K562 (cell line): Measurements from ENCODE around the gene KDM4F. TPM values are rescaled to one million over a fixed set of nuclear protein-coding genes. Genes with fewer than 3 reads are reported as not detected.

Experiments used
- ATAC-seq: fragments of 200-7000 bp; cut with Tn5 transposase; 3 replicates; pipeline ENCODE4 v1.9.1; 2020; ENCODE audit warnings: moderate library complexity
- BruUV-seq: library from RNA; stranded (reverse); fragments of 400-500 nt; replicated peaks from 2 replicates; lab custom pipeline; 2021; lab: Mats Ljungman, UMichigan
- CTCF ChIA-PET: fragments of 300-600 bp; formaldehyde crosslinking; extraction: SDS; loops from one replicate; lab custom pipeline; 2021; ENCODE audit warnings: low intra/inter-chr PET ratio; lab: Yijun Ruan, JAX
- POLR2A ChIA-PET: fragments of 300-600, 350-650 bp; sonication (Branson Sonifier 250); formaldehyde crosslinking; extraction: SDS; loops from one replicate; lab custom pipeline; 2021; ENCODE audit warnings: antibody characterized with exemption, inconsistent platforms; lab: Yijun Ruan, JAX
- DNase-seq, 4 experiments: peaks; one replicate each; pipeline versions ENCODE4 v3.0.0 to v3.0.0-alpha.2; 2011 to 2018; ENCODE audit warnings: low spot score in 3 of 4, mixed read lengths in 3 of 4; ENCODE audit errors: extremely low read depth in 1 of 4
- FAIRE-seq: peaks from 2 replicates; lab custom pipeline; 2011; peaks lifted over from hg19 to GRCh38; lab: Jason Lieb, UNC
- H2AFZ ChIP-seq: 2 replicates; pipeline ENCODE4 v1.6.0; 2011; ENCODE audit warnings: low read depth, low read length, control low read depth, inconsistent platforms
- H3K27ac ChIP-seq: fragments of 200-600 bp; 3 replicates; pipeline ENCODE4 v1.8.0; 2011; ENCODE audit warnings: low read depth, mild to moderate bottlenecking, control low read depth, inconsistent platforms, low read length, moderate library complexity, mixed read lengths; ENCODE audit errors: extremely low read depth
- H3K27me3 ChIP-seq, 2 experiments: fragments of 300-600 bp in 1 of 2; 2 replicates in 1 of 2; 3 replicates in 1 of 2; pipeline versions ENCODE4 v1.6.0 to v1.8.0; 2011; ENCODE audit warnings: inconsistent platforms in 2 of 2, low read length in 2 of 2, mild to moderate bottlenecking in 1 of 2, mixed read lengths in 1 of 2, moderate library complexity in 1 of 2; ENCODE audit not compliant: control insufficient read depth in 2 of 2, insufficient read depth in 2 of 2
- H3K36me3 ChIP-seq: fragments of 300-600 bp; 3 replicates; pipeline ENCODE4 v1.8.0; 2011; ENCODE audit warnings: mild to moderate bottlenecking, low read length, inconsistent platforms; ENCODE audit not compliant: control insufficient read depth, insufficient read depth
- H3K4me1 ChIP-seq, 2 experiments: fragments of 200-600 bp in 1 of 2; replicated peaks in 1 of 2; 2 replicates in 1 of 2; 3 replicates in 1 of 2; pipeline versions ENCODE4 v1.5.1 to v1.8.0; 2011; ENCODE audit warnings: inconsistent platforms in 2 of 2, low read length in 2 of 2, mild to moderate bottlenecking in 1 of 2, mixed read lengths in 1 of 2, moderate library complexity in 1 of 2; ENCODE audit not compliant: control insufficient read depth in 2 of 2, insufficient read depth in 2 of 2
- H3K4me2 ChIP-seq: 2 replicates; pipeline ENCODE4 v1.6.1; 2011; ENCODE audit warnings: low read length, control low read depth, inconsistent platforms, mixed read lengths; ENCODE audit not compliant: insufficient read depth
- H3K4me3 ChIP-seq: fragments of 200-600 bp; sonication (generic), shearing (Covaris generic); 2 replicates; pipeline ENCODE4 v1.5.1; 2016; ENCODE audit warnings: control low read depth, inconsistent platforms
- H3K79me2 ChIP-seq: fragments of 200-600 bp; 3 replicates; pipeline ENCODE4 v1.8.0; 2011; ENCODE audit warnings: low read length, inconsistent platforms; ENCODE audit not compliant: control insufficient read depth, insufficient read depth
- H3K9ac ChIP-seq, 2 experiments: 2 replicates each; pipeline versions ENCODE4 v1.6.0 to v1.6.1; 2011; ENCODE audit warnings: low read depth in 2 of 2, low read length in 2 of 2, control low read depth in 1 of 2, inconsistent platforms in 1 of 2, mild to moderate bottlenecking in 1 of 2, mixed read lengths in 1 of 2; ENCODE audit not compliant: insufficient read depth in 1 of 2
- H3K9me1 ChIP-seq: one replicate; pipeline ENCODE4 v1.6.0; 2011; ENCODE audit warnings: inconsistent platforms, mild to moderate bottlenecking, low read length, moderate library complexity; ENCODE audit not compliant: control insufficient read depth, insufficient read depth
- H3K9me3 ChIP-seq: replicated peaks from 2 replicates; pipeline ENCODE4 v1.5.1; 2011; ENCODE audit warnings: low read depth, low read length, inconsistent platforms; ENCODE audit not compliant: control insufficient read depth, insufficient read depth
- H4K20me1 ChIP-seq: replicated peaks from 2 replicates; pipeline ENCODE4 v1.6.1; 2011; ENCODE audit warnings: low read length, inconsistent platforms, mixed read lengths; ENCODE audit not compliant: control insufficient read depth, insufficient read depth
- ELF4 ChIP-seq: fragments of 450-650 bp; formaldehyde crosslinking; IDR thresholded peaks from 2 replicates; pipeline ENCODE4 v1.4.0; 2022; ENCODE audit warnings: missing genetic modification characterization
- MBD1 ChIP-seq: fragments of 250-450 bp; sonication (Bioruptor Pico); IDR thresholded peaks from 2 replicates; pipeline ENCODE4 v1.8.0; 2022; ENCODE audit warnings: inconsistent platforms
- RBFOX2 ChIP-seq: fragments of 200-400 bp; formaldehyde crosslinking; IDR thresholded peaks from 2 replicates; pipeline ENCODE4 v1.6.1; 2017; ENCODE audit warnings: low read depth, mild to moderate bottlenecking, low read length, moderate library complexity
- WGBS: fragments of 100-300 bp; shearing (Covaris generic); methylation state at CpG from one replicate; pipeline ENCODE4 v1.1.6; 2016; ENCODE audit warnings: low coverage, mixed read lengths; ENCODE audit not compliant: insufficient coverage; ENCODE audit errors: missing lambda C conversion rate; 5-methylcytosine and 5-hydroxymethylcytosine counted together
- in situ Hi-C: fragments of 300-500 bp; cut with MboI; formaldehyde crosslinking; loops from 4 replicates; pipeline ENCODE4 v1.15.0; 2018; ENCODE audit warnings: inconsistent platforms, mixed read lengths
- intact Hi-C: fragments of 100-400 bp; cut with micrococcal nuclease; formaldehyde crosslinking; loops from 2 replicates; pipeline ENCODE4 v1.14.2; 2022
- polyA plus RNA-seq, 8 experiments: library from polyadenylated mRNA; depleted of rRNA in 4 of 8; stranded (reverse) in 5 of 8; unstranded in 3 of 8; fragments of >200 nt; fragmentation: Nextera tagmentation in 2 of 8; fragmentation: Illumina TruSeq in 1 of 8; extraction: Ambion mirVana in 2 of 8; extraction: Trizol in 1 of 8; gene quantifications; 2 replicates each; pipeline versions ENCODE4 v1.2.1 to v1.2.3, GENCODE V29; 2011 to 2014; ENCODE audit warnings: inconsistent platforms in 1 of 8, missing spikeins in 1 of 8
- total RNA-seq, 7 experiments: library from RNA; depleted of rRNA in 6 of 7; stranded (reverse); fragments of >200 nt in 6 of 7; fragmentation: Illumina TruSeq in 2 of 7; extraction: Trizol in 2 of 7; gene quantifications; 2 replicates each; pipeline versions ENCODE4 v1.2.1 to v1.2.3, GENCODE V29; 2011 to 2021; ENCODE audit warnings: low replicate concordance in 1 of 7

Gene KDM4F
- total and polyA plus RNA-seq, 9 of the 15 experiments (the other 6 are each of a cell fraction or from before 2014, with no cell fraction given), result not detected

GRCh38 chr11:95070471-95070870 is 21.2 kb downstream of the KDM4F start:
- WGBS, result 100% methylated on average over 1 of the region's 1 CpG

More at GRCh38 chr11:95070471-95070870, 21.2 kb downstream of the KDM4F start:
- CTCF ChIA-PET, result interaction anchor here (2.2 kb wide), 1 partner anchor 67 kb away, joined by 16 read pairs; no protein-coding TSS in a partner anchor
- Histone ChIP-seq H3K27me3 (no peaks in the 10 kb centered on the region), H3K4me2 (peak overlapping the region; percentile 8; the same call in 1 of the 2 replicates), H2AFZ (no peak overlapping the region), H3K9ac (no peak overlapping the region), H3K36me3 (peaks cover 9% of the 10 kb centered on the region; the same call in 2 of the 3 replicates), H3K9me3 (no peaks in the 10 kb centered on the region)
- ATAC-seq, result no peak
- no TSS peak for BruUV-seq
- in situ Hi-C loops, result no loop called here
- TF ChIP-seq ELF4 (CRISPR knock-in tag), result no peak
- TF ChIP-seq RBFOX2, result peak; percentile 29
- no peak for TF ChIP-seq MBD1 (CRISPR knock-in tag)
- TF ChIP-seq, all 486 proteins: peak for 1
- H3K4me1 ChIP-seq, result peaks cover 0 to 5% of the 10 kb centered on the region in 2 experiments; a peak in 3 of 5 replicates
- no peaks in the 10 kb centered on the region for H4K20me1 ChIP-seq
- POLR2A ChIA-PET, result interaction anchor here (0.6 to 5.0 kb wide), 6 partner anchors 9 to 260 kb away, joined by 3 to 33 read pairs (median 3); no protein-coding TSS in a partner anchor
- intact Hi-C loops, result no loop called here
- H3K4me3 ChIP-seq, result no peak overlapping the region
- H3K9me1 ChIP-seq, result no peaks in the 10 kb centered on the region
- FAIRE-seq (no peak), DNase-seq (no peak)
- peaks cover 38% of the 10 kb centered on the region for H3K79me2 ChIP-seq
- H3K27ac ChIP-seq, result no peak overlapping the region
